ENCODE data around the gene TAAR6. TPM values are rescaled to one million over a fixed set of nuclear protein-coding genes. Genes with fewer than 3 reads are reported as not detected.

Gene TAAR6
- total RNA-seq, 1 donor from 2014 or later: not detected

- Mint-ChIP-seq H3K4me3 (ENCODE audit: unreplicated experiment) (no peak overlapping the region), H3K27ac (ENCODE audit: unreplicated experiment) (no peak overlapping the region), H3K9me3 (ENCODE audit: unreplicated experiment) (no peaks in the 10 kb centered on the region), H3K4me1 (ENCODE audit: unreplicated experiment) (no peaks in the 10 kb centered on the region), H3K27me3 (ENCODE audit: unreplicated experiment) (peaks cover 17% of the 10 kb centered on the region), H3K36me3 (ENCODE audit: unreplicated experiment) (no peaks in the 10 kb centered on the region)
- no peak for DNase-seq (ENCODE audit: extremely low spot score, unreplicated experiment)
- TF ChIP-seq CTCF (IDR thresholded peaks at IDR 0.05): no peak
These were observed 41.5 kb downstream of the TAAR6 start for GRCh38 chr6:132611616-132612015.

GRCh38 chr6:132612449-132613108 is 42.5 kb downstream of the TAAR6 start:
- DNase-seq (ENCODE audit: extremely low spot score, unreplicated experiment): no peak
- Mint-ChIP-seq H3K4me3 (ENCODE audit: unreplicated experiment) (no peak overlapping the region), H3K27me3 (ENCODE audit: unreplicated experiment) (peaks cover 20% of the 10 kb centered on the region), H3K4me1 (ENCODE audit: unreplicated experiment) (no peaks in the 10 kb centered on the region), H3K9me3 (ENCODE audit: unreplicated experiment) (no peaks in the 10 kb centered on the region), H3K36me3 (ENCODE audit: unreplicated experiment) (no peaks in the 10 kb centered on the region), H3K27ac (ENCODE audit: unreplicated experiment) (no peak overlapping the region)
- no peak for TF ChIP-seq CTCF (IDR thresholded peaks at IDR 0.05)

GRCh38 chr6:132614554-132614953 is 44.4 kb downstream of the TAAR6 start:
- Mint-ChIP-seq H3K27ac (ENCODE audit: unreplicated experiment) (no peak overlapping the region), H3K4me3 (ENCODE audit: unreplicated experiment) (no peak overlapping the region), H3K4me1 (ENCODE audit: unreplicated experiment) (no peaks in the 10 kb centered on the region), H3K36me3 (ENCODE audit: unreplicated experiment) (no peaks in the 10 kb centered on the region), H3K27me3 (ENCODE audit: unreplicated experiment) (peaks cover 25% of the 10 kb centered on the region), H3K9me3 (ENCODE audit: unreplicated experiment) (no peaks in the 10 kb centered on the region)
- no peak for DNase-seq (ENCODE audit: extremely low spot score, unreplicated experiment)
- no peak for TF ChIP-seq CTCF (IDR thresholded peaks at IDR 0.05)

- H3K36me3 Mint-ChIP-seq (ENCODE audit: unreplicated experiment): no peaks in the 10 kb centered on the region
- no peak overlapping the region for H3K27ac Mint-ChIP-seq (ENCODE audit: unreplicated experiment)
- no peak for TF ChIP-seq CTCF (IDR thresholded peaks at IDR 0.05)
- no peak overlapping the region for H3K4me3 Mint-ChIP-seq (ENCODE audit: unreplicated experiment)
- DNase-seq (ENCODE audit: extremely low spot score, unreplicated experiment): no peak
- no peaks in the 10 kb centered on the region for H3K4me1 Mint-ChIP-seq (ENCODE audit: unreplicated experiment)
- no peaks in the 10 kb centered on the region for H3K9me3 Mint-ChIP-seq (ENCODE audit: unreplicated experiment)
- peaks cover 32% of the 10 kb centered on the region for H3K27me3 Mint-ChIP-seq (ENCODE audit: unreplicated experiment)
These were observed 46.6 kb downstream of the TAAR6 start for GRCh38 chr6:132616677-132617076.

Other genes starting within 250 kb of the TAAR6 start
- 8.0 and 8.2 TPM in 2 replicates for gene MOXD1, start 168.8 kb upstream of the TAAR6 start, total RNA-seq
- gene STX7, start 57.2 kb upstream of the TAAR6 start, total RNA-seq: 49.3 and 55.4 TPM in 2 replicates
- not detected in 2 replicates for gene TAAR9, start 32.0 kb upstream of the TAAR6 start, total RNA-seq
- not detected in 2 replicates for gene TAAR8, start 17.6 kb upstream of the TAAR6 start, total RNA-seq
- not detected in 2 replicates for gene TAAR5, start 19.4 kb downstream of the TAAR6 start, total RNA-seq
- gene TAAR2, start 54.0 kb downstream of the TAAR6 start, total RNA-seq: not detected in 2 replicates
- gene TAAR1, start 88.9 kb downstream of the TAAR6 start, total RNA-seq: not detected in 2 replicates
- not detected in 2 replicates for gene VNN1, start 143.7 kb downstream of the TAAR6 start, total RNA-seq
- not detected in 2 replicates for gene VNN2, start 187.6 kb downstream of the TAAR6 start, total RNA-seq
- gene SLC18B1, start 228.3 kb downstream of the TAAR6 start, total RNA-seq: 3.3 and 4.9 TPM in 2 replicates
- 934 and 950 TPM in 2 replicates for gene RPS12, start 244.2 kb downstream of the TAAR6 start, total RNA-seq

Data from osteocyte (in vitro differentiated cells).